SK-N-SH treated with all-trans-retinoic acid at 6 μM for 48 hours (cell line): Measurements from ENCODE around the gene CD5L.

Experiments used
- ARNTL ChIP-seq: fragments of 450-650 bp; formaldehyde crosslinking; IDR thresholded peaks from 2 replicates; pipeline ENCODE4 v1.5.0; 2020; ENCODE audit warnings: low read depth, mild to moderate bottlenecking, moderate library complexity, borderline replicate concordance
- CSDC2 ChIP-seq: fragments of 250-450 bp; sonication (Bioruptor Pico); IDR thresholded peaks from 2 replicates; pipeline ENCODE4 v1.5.0; 2020; ENCODE audit warnings: mild to moderate bottlenecking, moderate library complexity
- ESRRG ChIP-seq: fragments of 250-450 bp; sonication (Bioruptor Pico); IDR thresholded peaks from 2 replicates; pipeline ENCODE4 v1.6.1; 2021; ENCODE audit warnings: mild to moderate bottlenecking
- PPARA ChIP-seq: fragments of 250-450 bp; sonication (Bioruptor Pico); IDR thresholded peaks from 2 replicates; pipeline ENCODE4 v1.5.0; 2020; ENCODE audit warnings: mild to moderate bottlenecking, borderline replicate concordance
- SNAI2 ChIP-seq: fragments of 250-450 bp; sonication (Bioruptor Pico); IDR thresholded peaks from 2 replicates; pipeline ENCODE4 v1.5.0; 2020; ENCODE audit warnings: mild to moderate bottlenecking, moderate library complexity
- TCF4 ChIP-seq: fragments of 250-450 bp; sonication (Bioruptor Pico); IDR thresholded peaks from 2 replicates; pipeline ENCODE4 v1.8.0; 2021; ENCODE audit warnings: mild to moderate bottlenecking, moderate library complexity, borderline replicate concordance
- TOX ChIP-seq: fragments of 250-450 bp; sonication (Bioruptor Pico); IDR thresholded peaks from 2 replicates; pipeline ENCODE4 v1.8.0; 2021; ENCODE audit warnings: mild to moderate bottlenecking, moderate library complexity, borderline replicate concordance
- ZFP3 ChIP-seq: fragments of 250-450 bp; sonication (Bioruptor Pico); IDR thresholded peaks from 2 replicates; pipeline ENCODE4 v1.5.0; 2020; ENCODE audit warnings: mild to moderate bottlenecking, moderate library complexity
- ZFP30 ChIP-seq: fragments of 450-650 bp; formaldehyde crosslinking; IDR thresholded peaks from 2 replicates; pipeline ENCODE4 v1.5.0; 2022; ENCODE audit warnings: mild to moderate bottlenecking, moderate library complexity
- TF ChIP-seq, protein P1 (sequence below): fragments of 250-450 bp; sonication (Bioruptor Pico); IDR thresholded peaks from 2 replicates; pipeline ENCODE4 v1.5.0; 2020; ENCODE audit warnings: mild to moderate bottlenecking, moderate library complexity

DNA sequence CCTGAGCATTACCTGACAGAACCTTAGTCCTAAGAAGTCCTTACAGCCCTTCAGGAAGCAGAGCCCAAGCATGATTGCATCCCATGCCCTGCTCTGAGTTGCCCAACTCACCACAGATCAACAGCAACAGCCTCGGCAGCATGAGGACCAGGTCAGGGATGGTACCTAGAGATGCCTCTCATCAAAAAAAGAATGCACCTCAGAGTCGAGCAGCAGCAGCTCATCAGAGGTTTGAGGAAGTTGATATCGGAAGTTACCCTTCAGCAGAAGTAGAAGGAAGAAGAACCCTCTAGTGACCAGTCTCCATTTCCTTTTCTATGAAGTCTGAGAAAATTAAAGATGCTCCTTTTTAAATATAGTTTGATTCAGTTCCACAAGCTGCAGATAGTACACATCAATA lies 21.7 kb downstream of the CD5L start, which contains the start of gene FCRL1:
- TF ChIP-seq ZFP30 (no peak), CSDC2 (CRISPR knock-in tag) (no peak), ZFP3 (CRISPR knock-in tag) (no peak), ESRRG (CRISPR knock-in tag) (no peak), SNAI2 (CRISPR knock-in tag) (no peak), PPARA (CRISPR knock-in tag) (no peak), ARNTL (no peak), TOX (CRISPR knock-in tag) (no peak), TCF4 (CRISPR knock-in tag) (no peak)
- TF ChIP-seq, protein P1, sequence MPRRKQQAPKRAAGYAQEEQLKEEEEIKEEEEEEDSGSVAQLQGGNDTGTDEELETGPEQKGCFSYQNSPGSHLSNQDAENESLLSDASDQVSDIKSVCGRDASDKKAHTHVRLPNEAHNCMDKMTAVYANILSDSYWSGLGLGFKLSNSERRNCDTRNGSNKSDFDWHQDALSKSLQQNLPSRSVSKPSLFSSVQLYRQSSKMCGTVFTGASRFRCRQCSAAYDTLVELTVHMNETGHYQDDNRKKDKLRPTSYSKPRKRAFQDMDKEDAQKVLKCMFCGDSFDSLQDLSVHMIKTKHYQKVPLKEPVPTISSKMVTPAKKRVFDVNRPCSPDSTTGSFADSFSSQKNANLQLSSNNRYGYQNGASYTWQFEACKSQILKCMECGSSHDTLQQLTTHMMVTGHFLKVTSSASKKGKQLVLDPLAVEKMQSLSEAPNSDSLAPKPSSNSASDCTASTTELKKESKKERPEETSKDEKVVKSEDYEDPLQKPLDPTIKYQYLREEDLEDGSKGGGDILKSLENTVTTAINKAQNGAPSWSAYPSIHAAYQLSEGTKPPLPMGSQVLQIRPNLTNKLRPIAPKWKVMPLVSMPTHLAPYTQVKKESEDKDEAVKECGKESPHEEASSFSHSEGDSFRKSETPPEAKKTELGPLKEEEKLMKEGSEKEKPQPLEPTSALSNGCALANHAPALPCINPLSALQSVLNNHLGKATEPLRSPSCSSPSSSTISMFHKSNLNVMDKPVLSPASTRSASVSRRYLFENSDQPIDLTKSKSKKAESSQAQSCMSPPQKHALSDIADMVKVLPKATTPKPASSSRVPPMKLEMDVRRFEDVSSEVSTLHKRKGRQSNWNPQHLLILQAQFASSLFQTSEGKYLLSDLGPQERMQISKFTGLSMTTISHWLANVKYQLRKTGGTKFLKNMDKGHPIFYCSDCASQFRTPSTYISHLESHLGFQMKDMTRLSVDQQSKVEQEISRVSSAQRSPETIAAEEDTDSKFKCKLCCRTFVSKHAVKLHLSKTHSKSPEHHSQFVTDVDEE (CRISPR knock-in tag): no peak
